GM10847 (cell line): ENCODE data around the gene INPP5D.

Source experiments
- POLR2A ChIP-seq: IDR thresholded peaks from 2 replicates; pipeline ENCODE4 v1.6.1; 2011; ENCODE audit not compliant: insufficient read length; ENCODE audit errors: extremely low read depth

Gene INPP5D

DNA sequence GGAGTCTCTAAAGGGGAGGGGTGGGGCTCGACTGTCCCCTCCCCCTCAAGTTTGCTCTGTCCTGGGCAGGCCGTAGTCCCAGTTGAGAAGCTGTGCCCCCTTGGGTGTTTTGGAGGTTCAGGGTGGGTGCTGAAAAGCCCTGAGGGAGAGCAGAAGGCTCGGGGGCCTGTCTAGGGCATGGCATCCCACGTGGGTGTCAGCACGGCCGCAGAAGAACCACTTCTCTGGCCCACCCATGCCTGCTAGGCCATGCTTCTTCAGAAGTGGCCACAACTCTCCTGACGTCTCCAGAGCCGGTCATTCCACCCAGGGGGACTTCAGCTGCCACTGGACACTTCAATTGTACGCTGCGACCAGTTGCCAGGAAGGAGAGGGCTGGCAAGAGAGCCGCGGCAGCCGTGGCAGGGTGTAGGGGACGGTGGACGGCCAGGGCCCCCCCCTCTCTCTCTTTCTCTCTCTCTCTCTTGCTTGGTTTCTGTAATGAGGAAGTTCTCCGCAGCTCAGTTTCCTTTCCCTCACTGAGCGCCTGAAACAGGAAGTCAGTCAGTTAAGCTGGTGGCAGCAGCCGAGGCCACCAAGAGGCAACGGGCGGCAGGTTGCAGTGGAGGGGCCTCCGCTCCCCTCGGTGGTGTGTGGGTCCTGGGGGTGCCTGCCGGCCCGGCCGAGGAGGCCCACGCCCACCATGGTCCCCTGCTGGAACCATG, at the start of gene INPP5D:
INPP5D (plus strand) TSS at position 546 of the 704 bp plus-strand sequence; CDS start at position 683, 137 bp downstream.
- peak; percentile 90 for TF ChIP-seq POLR2A

DNA sequence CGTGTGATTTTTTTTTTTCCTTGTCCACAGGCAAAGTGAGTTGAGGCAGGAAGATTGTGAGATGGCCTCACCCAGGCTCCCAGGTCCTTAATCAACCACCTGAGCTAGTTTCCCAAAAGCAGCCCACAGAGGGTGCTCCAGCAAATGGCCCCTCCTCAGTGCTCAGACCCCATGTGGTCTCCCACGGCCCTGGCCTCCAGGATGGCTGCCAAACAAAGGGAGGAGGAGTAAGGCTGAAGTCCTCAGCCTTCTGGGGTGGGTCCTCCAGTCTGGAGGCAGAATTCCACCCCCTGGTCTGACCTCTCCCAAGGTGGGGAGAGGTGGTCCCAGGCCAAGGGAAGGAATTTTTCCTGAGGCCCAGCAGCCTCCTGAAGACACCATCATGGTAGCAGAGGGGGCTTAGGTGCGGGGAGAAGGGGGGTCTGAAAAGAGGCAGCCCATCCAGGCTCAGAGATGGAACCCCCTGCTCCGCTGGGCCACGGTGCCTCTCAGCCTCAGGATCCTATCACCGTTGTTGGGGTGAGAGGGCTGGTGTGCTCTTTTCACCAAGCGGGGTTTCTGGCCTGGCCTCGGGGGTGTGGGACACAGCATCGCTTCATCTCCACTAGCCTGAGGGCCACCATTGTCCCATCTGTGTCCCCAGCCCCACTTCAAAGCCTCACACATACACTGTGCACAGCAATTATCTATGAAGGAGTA, 49.4 kb upstream of the INPP5D start:
- TF ChIP-seq POLR2A, result no peak

DNA sequence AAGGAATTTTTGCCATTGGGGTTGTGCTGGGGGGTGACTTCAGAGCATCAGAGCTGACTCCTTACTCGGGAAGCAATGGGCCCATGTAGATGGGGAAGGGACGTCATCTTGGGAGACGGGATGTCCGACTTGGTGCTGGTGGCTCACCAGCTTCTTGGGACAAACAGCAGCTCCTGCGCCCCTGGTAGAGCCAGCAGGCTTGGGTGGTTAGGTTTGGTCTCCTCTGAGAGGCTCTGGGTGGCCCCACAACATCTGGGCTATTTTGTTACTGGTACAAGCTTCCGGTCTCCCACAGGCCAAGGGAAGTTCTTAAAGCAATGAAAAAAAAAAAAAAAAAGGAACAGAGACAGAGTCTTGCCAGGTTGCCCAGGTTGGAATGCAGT, 48.9 kb upstream of the INPP5D start:
- no peak for TF ChIP-seq POLR2A

DNA sequence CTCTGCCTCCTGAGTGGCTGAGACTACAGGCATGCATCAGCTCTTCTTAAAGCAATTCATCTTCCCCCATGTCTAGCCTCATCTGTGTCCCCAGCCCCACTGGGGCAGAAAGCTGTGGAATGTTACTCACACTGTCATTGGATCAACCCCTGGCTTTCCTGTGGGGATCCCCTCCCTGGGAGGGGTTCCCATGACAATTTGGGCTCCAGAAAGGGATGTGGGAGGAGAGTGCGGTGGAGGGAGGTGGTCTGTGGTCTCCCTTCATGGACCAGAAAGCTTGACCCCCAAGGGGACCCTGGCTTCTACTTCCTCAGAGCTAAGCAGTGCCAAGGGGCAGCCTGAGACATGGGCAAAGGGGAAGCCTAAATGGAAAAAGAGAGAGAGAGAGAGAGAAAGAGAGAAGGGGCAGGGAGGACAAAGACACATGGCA, 48.4 kb upstream of the INPP5D start:
- TF ChIP-seq POLR2A, result no peak

DNA sequence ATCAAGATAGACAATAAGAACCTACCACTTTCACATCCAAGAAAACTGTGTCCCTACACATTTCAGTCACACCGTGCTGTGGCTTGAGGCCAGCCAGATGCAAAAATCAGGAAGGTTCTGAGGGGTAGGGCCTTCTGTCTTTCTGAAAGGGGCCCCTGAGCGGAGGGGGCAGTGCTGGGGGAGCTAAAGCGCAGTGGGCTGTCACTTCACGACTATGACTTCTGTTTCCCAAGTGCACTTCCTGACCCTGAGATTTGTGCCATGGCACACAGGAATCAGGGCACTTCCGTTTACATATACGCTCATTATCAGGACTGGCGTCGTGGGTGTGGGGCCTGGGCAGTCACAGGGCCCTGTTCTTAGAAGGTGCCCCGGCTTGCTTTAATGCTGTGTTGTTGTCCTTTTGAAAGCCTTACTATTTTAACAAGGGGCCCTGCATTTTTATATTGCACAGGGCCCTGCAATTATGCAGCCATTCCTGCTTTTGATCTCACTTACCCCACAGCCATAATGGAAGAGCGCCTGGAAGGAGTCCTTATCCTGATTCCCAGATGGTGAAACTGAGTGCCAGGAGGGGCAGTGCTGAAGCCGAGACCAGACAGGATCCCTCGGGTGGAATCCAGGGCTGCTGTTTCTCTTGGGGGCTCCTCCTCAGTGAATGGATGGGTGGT, 47.7 kb upstream of the INPP5D start:
- TF ChIP-seq POLR2A, result no peak

DNA sequence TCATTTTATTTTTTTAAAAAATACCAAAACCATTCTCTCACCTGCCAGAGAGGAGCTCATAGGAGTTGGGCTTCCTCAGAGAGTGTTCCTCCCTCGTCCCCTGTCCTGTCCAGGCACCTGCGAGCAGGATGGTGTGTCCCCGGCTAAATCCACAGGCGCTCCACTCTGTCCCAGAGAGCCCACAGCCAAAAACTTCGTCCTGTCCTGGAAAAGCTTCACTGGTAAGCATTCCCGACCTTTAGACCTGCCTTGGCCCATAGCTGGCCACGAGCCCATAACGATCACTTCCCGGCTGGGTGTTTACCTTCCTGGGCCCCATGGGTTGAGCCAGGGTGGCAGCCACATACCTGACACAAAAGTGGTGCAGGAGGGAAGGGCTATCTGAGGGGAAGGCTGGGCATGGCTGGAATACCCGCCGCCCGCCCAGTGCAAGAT, 47.1 kb upstream of the INPP5D start, which contains the start of gene NGEF:
NGEF (minus strand) TSS at position 230 of the 435 bp plus-strand sequence. CDS start 38,366 bp downstream, outside the sequence.
- no peak for TF ChIP-seq POLR2A

DNA sequence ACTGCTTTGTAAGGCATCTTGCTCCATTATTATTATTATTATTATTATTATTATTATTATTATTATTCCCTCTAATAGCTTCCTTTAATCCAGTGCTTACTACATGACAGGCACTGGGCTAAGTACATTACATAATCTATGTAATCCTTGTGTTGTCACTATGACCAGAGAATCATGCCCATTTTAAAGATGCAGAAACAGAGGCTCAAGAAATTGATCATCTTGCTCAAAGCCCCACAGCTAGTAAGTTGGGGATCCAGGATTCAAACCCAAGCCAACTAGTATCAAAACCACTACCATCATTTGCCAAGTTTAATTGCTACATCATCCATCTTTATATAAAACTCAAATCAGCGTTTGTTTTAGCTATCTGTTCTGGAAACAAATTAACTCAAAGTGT, 46.5 kb upstream of the INPP5D start:
- no peak for TF ChIP-seq POLR2A

DNA sequence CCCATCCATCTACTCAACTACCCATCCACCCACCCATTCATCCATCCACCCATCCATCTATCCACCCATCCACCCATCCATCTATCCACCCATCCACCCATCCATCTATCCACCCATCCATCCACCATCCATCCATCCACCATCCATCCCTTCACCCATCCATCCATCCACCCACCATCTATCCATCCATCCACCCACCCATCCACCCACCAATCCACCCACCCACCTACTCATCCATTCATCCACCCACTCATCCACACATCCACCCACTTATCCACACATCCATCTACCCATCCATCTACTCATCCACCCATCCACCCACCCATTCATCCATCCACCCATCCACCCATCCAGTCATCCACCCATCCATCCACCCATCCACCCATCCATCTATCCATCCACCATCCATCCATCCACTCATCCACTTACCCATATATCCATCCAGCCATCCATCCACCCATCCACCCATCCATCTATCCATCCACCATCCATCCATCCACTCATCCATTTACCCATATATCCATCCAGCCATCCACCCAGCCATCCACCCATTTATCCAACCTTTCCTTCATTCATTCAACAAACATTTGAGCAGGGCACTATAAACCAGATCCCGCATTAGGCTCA, 45.0 kb upstream of the INPP5D start:
- TF ChIP-seq POLR2A, result no peak

DNA sequence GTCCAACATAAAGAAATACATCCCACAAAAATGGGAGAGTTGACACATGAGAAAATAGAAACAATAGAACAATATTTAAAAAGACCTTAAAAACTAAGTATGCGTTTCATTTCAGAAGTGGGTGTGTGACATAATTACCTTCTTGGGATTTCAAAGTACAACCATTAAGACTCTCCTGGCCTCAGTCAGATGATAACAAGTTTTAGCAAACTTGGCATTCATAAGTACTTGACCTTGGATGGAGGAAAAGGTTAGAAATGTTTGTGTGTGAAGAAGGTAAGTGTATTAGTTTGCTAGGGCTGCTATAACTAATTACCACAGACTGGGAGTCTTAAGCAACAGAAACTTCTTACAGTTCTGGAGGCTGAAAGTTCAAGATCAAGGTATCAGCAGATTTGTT, 42.2 kb upstream of the INPP5D start:
- no peak for TF ChIP-seq POLR2A

DNA sequence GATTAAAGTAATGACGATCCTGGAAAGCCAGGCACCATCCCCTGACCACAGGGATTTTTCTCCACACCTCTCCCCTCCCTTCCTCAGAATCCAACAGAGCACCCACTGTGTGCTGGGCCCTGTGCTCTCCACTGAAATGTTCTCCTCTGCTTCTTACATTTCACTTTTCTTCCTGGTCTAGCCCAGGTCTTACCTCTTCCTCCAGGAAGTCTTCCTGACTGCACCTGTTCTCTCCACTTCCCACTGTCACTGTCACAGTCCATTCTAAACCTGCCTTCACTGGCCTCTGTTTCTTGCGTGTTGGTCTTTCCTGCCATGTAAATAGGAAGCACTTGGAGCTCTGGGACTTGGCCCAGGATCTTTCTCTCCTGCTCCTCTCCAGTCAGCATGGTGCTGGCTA, 39.7 kb upstream of the INPP5D start:
- no peak for TF ChIP-seq POLR2A

DNA sequence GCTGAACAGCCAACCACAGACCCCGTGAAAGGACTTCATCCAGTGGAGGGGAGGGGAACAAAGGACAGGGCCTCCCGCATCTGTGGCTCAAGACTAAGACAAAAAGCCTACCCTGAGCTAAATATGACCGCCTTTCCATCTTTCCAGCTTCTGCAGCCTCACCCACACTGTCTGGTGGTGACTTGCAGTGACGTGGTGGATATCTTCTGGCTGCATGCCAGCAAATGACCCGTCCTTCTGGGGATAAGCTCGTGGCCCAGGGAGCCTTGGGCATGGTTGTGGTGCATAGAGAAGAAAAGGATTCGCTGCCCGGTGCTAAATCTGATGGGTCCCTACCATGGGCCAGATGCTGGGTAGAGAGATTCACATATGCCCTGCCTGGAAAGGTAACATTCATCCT, 38.4 kb upstream of the INPP5D start:
- TF ChIP-seq POLR2A, result no peak

DNA sequence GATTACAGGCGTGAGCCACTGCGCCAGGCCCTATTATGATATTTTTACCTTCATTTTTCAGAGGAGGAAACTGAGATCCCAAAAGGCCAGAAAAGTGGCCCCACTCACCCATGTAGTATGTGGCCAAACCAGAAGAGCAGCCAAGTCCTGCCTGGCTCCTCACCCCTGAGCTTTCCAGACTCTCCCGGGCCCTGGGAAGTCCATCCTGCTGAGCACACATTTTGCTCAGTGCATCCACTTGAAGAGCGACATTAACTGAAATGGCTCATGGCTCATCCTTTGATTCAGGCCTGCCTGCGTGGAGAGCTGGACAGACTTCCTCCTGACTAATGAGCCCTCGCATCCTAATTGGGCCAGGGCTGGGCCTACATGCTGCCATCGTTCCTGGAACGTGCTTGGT, 37.6 kb upstream of the INPP5D start:
- no peak for TF ChIP-seq POLR2A

DNA sequence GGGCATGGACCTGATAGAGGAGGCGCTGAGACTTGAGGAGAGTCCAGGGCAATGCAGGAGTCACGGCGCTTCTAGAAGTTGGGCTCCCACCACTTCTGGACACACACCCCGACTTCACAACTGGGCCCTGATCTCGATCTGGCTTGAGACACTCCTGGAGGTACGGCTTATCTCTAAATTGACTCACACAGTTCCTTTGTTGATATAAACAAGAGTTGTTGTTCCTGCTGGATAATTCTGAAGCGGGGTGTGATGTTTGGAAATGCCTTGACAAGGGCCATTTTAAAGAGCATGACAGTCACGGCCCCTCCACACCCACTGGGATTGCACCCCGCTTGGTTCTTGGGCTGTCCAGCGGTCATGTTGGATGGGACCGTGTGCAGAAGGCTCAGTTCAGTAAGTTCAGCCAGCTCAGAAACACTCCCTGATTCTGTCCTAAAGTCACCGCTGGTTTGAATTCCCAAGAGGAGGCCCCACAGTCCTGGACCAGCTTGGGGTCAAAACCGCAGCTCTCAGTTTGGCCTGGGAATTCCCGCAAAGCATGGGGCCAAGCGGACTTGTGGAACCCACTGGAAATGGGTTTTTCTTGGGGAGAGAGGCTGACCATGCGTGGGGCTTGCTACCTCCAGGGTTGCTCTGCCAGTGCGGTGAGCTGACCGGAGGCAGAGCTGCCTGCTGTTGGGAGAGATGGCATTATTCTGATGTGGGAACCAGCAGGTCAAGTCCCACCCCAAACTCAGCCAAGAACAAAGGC, 37.0 kb upstream of the INPP5D start:
- no peak for TF ChIP-seq POLR2A

DNA sequence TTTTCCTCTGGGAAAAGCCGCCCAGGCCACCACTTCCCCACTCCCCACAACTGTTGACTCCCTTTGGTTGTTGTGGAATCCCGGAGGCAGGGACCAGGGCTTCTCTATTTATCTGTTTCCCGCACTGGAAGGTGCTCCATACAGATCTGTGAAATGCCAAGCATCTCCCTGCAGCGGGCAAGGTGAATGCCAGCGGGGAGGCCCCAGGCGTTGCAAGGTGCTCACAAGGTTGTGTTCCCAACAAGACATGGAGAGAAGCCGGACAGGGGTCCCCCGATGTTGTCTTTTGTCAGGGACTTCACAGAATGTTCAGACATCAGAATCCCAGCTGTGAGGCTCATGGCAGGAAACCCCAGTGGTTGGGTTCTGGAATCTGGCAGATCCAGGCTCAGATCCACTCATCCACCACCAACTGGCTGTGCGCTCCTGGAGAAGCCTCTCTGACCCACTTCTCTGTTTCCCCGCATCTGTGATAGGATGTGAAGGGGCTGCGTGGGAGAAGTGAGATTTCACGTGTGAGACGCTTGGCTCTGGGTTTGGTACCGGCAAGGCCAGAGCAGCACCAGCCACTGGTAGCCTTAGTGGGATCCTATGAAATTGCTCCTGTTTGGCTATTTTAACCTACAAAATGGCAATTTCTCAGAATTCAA, 36.3 kb upstream of the INPP5D start:
- no peak for TF ChIP-seq POLR2A

DNA sequence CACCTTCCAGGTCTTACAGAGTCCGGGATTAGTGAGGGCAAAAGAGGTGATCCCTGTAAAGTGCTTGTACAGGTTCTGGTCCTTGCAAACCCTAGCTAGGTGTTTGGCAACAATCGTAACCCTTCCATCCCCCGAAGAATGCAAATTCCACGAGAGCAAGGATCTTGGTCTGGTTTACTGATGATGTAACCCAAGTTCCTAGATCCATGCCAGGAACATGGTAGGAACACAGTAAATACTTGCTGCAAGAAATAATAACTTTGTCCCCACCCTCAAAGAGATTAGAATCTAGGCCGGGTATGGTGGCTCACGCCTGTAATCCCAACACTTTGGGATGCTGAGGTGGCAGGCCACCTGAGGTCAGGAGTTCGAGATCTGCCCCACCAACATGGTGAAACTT, 34.4 kb upstream of the INPP5D start:
- TF ChIP-seq POLR2A, result no peak
